Measurements from ENCODE around the gene ADAP1.
"Not testable (repeated sequence)": the region's sequence is repeated elsewhere in the genome, so short reads cannot be mapped to it uniquely, and the experiment has no call there.

ADAP1 gene

GRCh38 chr7:944744-945143 lies 9.7 kb downstream of the ADAP1 start:
- H3K79me2 ChIP-seq (ENCODE audit: insufficient read depth, low read length), result no peaks in the 10 kb centered on the region
- H3K9ac ChIP-seq (ENCODE audit: low read length), result no peak overlapping the region
- no peak overlapping the region for H2AFZ ChIP-seq (ENCODE audit: low read length)
- no peaks in the 10 kb centered on the region for H3K4me1 ChIP-seq (ENCODE audit: insufficient read depth, low read length, severe bottlenecking)
- H3K9me3 ChIP-seq (ENCODE audit: low read length), result 0 out of 2 replicates have a peak, but pooled peaks cover 6% of the 10 kb centered on the region
- H3K27ac ChIP-seq (ENCODE audit: low read depth, low read length, poor library complexity, severe bottlenecking), result no peak overlapping the region
- no peak overlapping the region for H3K4me3 ChIP-seq (ENCODE audit: low read depth, low read length, poor library complexity, severe bottlenecking)
- H3K36me3 ChIP-seq (ENCODE audit: insufficient read depth, low read length), result no peaks in the 10 kb centered on the region; the same call in 1 of the 2 replicates
- no peaks in the 10 kb centered on the region for H3K9me2 ChIP-seq (ENCODE audit: low read depth, low read length)
- H3K4me2 ChIP-seq (ENCODE audit: low read length), result no peak overlapping the region
- no peaks in the 10 kb centered on the region for H3F3A ChIP-seq (ENCODE audit: insufficient read depth, low read length)
- no peak for TF ChIP-seq EZH2 (IDR thresholded peaks at IDR 0.05; ENCODE audit: borderline replicate concordance, low read length)
- TF ChIP-seq CTCF (IDR thresholded peaks at IDR 0.05; ENCODE audit: low read length), result no peak
- no peaks in the 10 kb centered on the region for H4K20me1 ChIP-seq (ENCODE audit: insufficient read depth, low read length)
- H3K27me3 ChIP-seq (ENCODE audit: insufficient read depth, low read length), result no peaks in the 10 kb centered on the region; the same call in 1 of the 2 replicates

GRCh38 chr7:943793-944192 lies 10.7 kb downstream of the ADAP1 start:
- H3K4me2 ChIP-seq (ENCODE audit: low read length); H3K36me3 ChIP-seq (ENCODE audit: insufficient read depth, low read length); H3K9ac ChIP-seq (ENCODE audit: low read length); H4K20me1 ChIP-seq (ENCODE audit: insufficient read depth, low read length); H3K27me3 ChIP-seq (ENCODE audit: insufficient read depth, low read length); H3K79me2 ChIP-seq (ENCODE audit: insufficient read depth, low read length); H3K27ac ChIP-seq (ENCODE audit: low read depth, low read length, poor library complexity, severe bottlenecking); H3K9me3 ChIP-seq (ENCODE audit: low read length); H3K9me2 ChIP-seq (ENCODE audit: low read depth, low read length); H3F3A ChIP-seq (ENCODE audit: insufficient read depth, low read length); H3K4me3 ChIP-seq (ENCODE audit: low read depth, low read length, poor library complexity, severe bottlenecking); H3K4me1 ChIP-seq (ENCODE audit: insufficient read depth, low read length, severe bottlenecking); H2AFZ ChIP-seq (ENCODE audit: low read length): not testable (repeated sequence)

GRCh38 chr7:940599-941408 lies 13.7 kb downstream of the ADAP1 start:
- Histone ChIP-seq H3K4me2 (ENCODE audit: low read length) (no peak overlapping the region), H3F3A (ENCODE audit: insufficient read depth, low read length) (no peaks in the 10 kb centered on the region), H3K36me3 (ENCODE audit: insufficient read depth, low read length) (no peaks in the 10 kb centered on the region; the same call in 1 of the 2 replicates), H2AFZ (ENCODE audit: low read length) (no peak overlapping the region), H3K9ac (ENCODE audit: low read length) (no peak overlapping the region), H3K27ac (ENCODE audit: low read depth, low read length, poor library complexity, severe bottlenecking) (no peak overlapping the region), H4K20me1 (ENCODE audit: insufficient read depth, low read length) (no peaks in the 10 kb centered on the region), H3K9me3 (ENCODE audit: low read length) (0 out of 2 replicates have a peak, but pooled peaks cover 6% of the 10 kb centered on the region), H3K27me3 (ENCODE audit: insufficient read depth, low read length) (no peaks in the 10 kb centered on the region; the same call in 1 of the 2 replicates), H3K4me3 (ENCODE audit: low read depth, low read length, poor library complexity, severe bottlenecking) (no peak overlapping the region), H3K79me2 (ENCODE audit: insufficient read depth, low read length) (no peaks in the 10 kb centered on the region), H3K9me2 (ENCODE audit: low read depth, low read length) (no peaks in the 10 kb centered on the region), H3K4me1 (ENCODE audit: insufficient read depth, low read length, severe bottlenecking) (no peaks in the 10 kb centered on the region)
- no peak for TF ChIP-seq EZH2 (IDR thresholded peaks at IDR 0.05; ENCODE audit: borderline replicate concordance, low read length)
- no peak for TF ChIP-seq CTCF (IDR thresholded peaks at IDR 0.05; ENCODE audit: low read length)
